K562 (cell line): ENCODE data around the gene UBASH3A. TPM values are rescaled to one million over a fixed set of nuclear protein-coding genes. Genes with fewer than 3 reads are reported as not detected.

Source experiments
- ATAC-seq: fragments of 200-7000 bp; cut with Tn5 transposase; 3 replicates; pipeline ENCODE4 v1.9.1; 2020; ENCODE audit warnings: moderate library complexity
- BruUV-seq: library from RNA; stranded (reverse); fragments of 400-500 nt; replicated peaks from 2 replicates; lab custom pipeline; 2021; lab: Mats Ljungman, UMichigan
- CTCF ChIA-PET: fragments of 300-600 bp; formaldehyde crosslinking; extraction: SDS; loops from one replicate; lab custom pipeline; 2021; ENCODE audit warnings: low intra/inter-chr PET ratio; lab: Yijun Ruan, JAX
- POLR2A ChIA-PET: fragments of 300-600, 350-650 bp; sonication (Branson Sonifier 250); formaldehyde crosslinking; extraction: SDS; loops from one replicate; lab custom pipeline; 2021; ENCODE audit warnings: antibody characterized with exemption, inconsistent platforms; lab: Yijun Ruan, JAX
- DNase-seq, 4 experiments: peaks; one replicate each; pipeline versions ENCODE4 v3.0.0 to v3.0.0-alpha.2; 2011 to 2018; ENCODE audit warnings: low spot score in 3 of 4, mixed read lengths in 3 of 4; ENCODE audit errors: extremely low read depth in 1 of 4
- FAIRE-seq: peaks from 2 replicates; lab custom pipeline; 2011; peaks lifted over from hg19 to GRCh38; lab: Jason Lieb, UNC
- H2AFZ ChIP-seq: 2 replicates; pipeline ENCODE4 v1.6.0; 2011; ENCODE audit warnings: low read depth, low read length, control low read depth, inconsistent platforms
- H3K27ac ChIP-seq: fragments of 200-600 bp; 3 replicates; pipeline ENCODE4 v1.8.0; 2011; ENCODE audit warnings: low read depth, mild to moderate bottlenecking, control low read depth, inconsistent platforms, low read length, moderate library complexity, mixed read lengths; ENCODE audit errors: extremely low read depth
- H3K27me3 ChIP-seq, 2 experiments: fragments of 300-600 bp in 1 of 2; 2 replicates in 1 of 2; 3 replicates in 1 of 2; pipeline versions ENCODE4 v1.6.0 to v1.8.0; 2011; ENCODE audit warnings: inconsistent platforms in 2 of 2, low read length in 2 of 2, mild to moderate bottlenecking in 1 of 2, mixed read lengths in 1 of 2, moderate library complexity in 1 of 2; ENCODE audit not compliant: control insufficient read depth in 2 of 2, insufficient read depth in 2 of 2
- H3K36me3 ChIP-seq: fragments of 300-600 bp; 3 replicates; pipeline ENCODE4 v1.8.0; 2011; ENCODE audit warnings: mild to moderate bottlenecking, low read length, inconsistent platforms; ENCODE audit not compliant: control insufficient read depth, insufficient read depth
- H3K4me1 ChIP-seq, 2 experiments: fragments of 200-600 bp in 1 of 2; replicated peaks in 1 of 2; 2 replicates in 1 of 2; 3 replicates in 1 of 2; pipeline versions ENCODE4 v1.5.1 to v1.8.0; 2011; ENCODE audit warnings: inconsistent platforms in 2 of 2, low read length in 2 of 2, mild to moderate bottlenecking in 1 of 2, mixed read lengths in 1 of 2, moderate library complexity in 1 of 2; ENCODE audit not compliant: control insufficient read depth in 2 of 2, insufficient read depth in 2 of 2
- H3K4me2 ChIP-seq: 2 replicates; pipeline ENCODE4 v1.6.1; 2011; ENCODE audit warnings: low read length, control low read depth, inconsistent platforms, mixed read lengths; ENCODE audit not compliant: insufficient read depth
- H3K4me3 ChIP-seq: fragments of 200-600 bp; sonication (generic), shearing (Covaris generic); 2 replicates; pipeline ENCODE4 v1.5.1; 2016; ENCODE audit warnings: control low read depth, inconsistent platforms
- H3K79me2 ChIP-seq: fragments of 200-600 bp; 3 replicates; pipeline ENCODE4 v1.8.0; 2011; ENCODE audit warnings: low read length, inconsistent platforms; ENCODE audit not compliant: control insufficient read depth, insufficient read depth
- H3K9ac ChIP-seq, 2 experiments: 2 replicates each; pipeline versions ENCODE4 v1.6.0 to v1.6.1; 2011; ENCODE audit warnings: low read depth in 2 of 2, low read length in 2 of 2, control low read depth in 1 of 2, inconsistent platforms in 1 of 2, mild to moderate bottlenecking in 1 of 2, mixed read lengths in 1 of 2; ENCODE audit not compliant: insufficient read depth in 1 of 2
- H3K9me1 ChIP-seq: one replicate; pipeline ENCODE4 v1.6.0; 2011; ENCODE audit warnings: inconsistent platforms, mild to moderate bottlenecking, low read length, moderate library complexity; ENCODE audit not compliant: control insufficient read depth, insufficient read depth
- H3K9me3 ChIP-seq: replicated peaks from 2 replicates; pipeline ENCODE4 v1.5.1; 2011; ENCODE audit warnings: low read depth, low read length, inconsistent platforms; ENCODE audit not compliant: control insufficient read depth, insufficient read depth
- H4K20me1 ChIP-seq: replicated peaks from 2 replicates; pipeline ENCODE4 v1.6.1; 2011; ENCODE audit warnings: low read length, inconsistent platforms, mixed read lengths; ENCODE audit not compliant: control insufficient read depth, insufficient read depth
- CBFA2T2 ChIP-seq: fragments of 450-650 bp; conservative IDR thresholded peaks from 2 replicates; pipeline ENCODE4 v1.6.1; 2017; ENCODE audit warnings: mild to moderate bottlenecking
- MBD1 ChIP-seq: fragments of 250-450 bp; sonication (Bioruptor Pico); IDR thresholded peaks from 2 replicates; pipeline ENCODE4 v1.8.0; 2022; ENCODE audit warnings: inconsistent platforms
- MCM5 ChIP-seq: fragments of 450-650 bp; IDR thresholded peaks from 2 replicates; pipeline ENCODE4 v1.6.1; 2016; ENCODE audit warnings: low read depth
- MTF1 ChIP-seq: fragments of 250-450 bp; sonication (Bioruptor Pico); IDR thresholded peaks from 2 replicates; pipeline ENCODE4 v1.9.0; 2021; ENCODE audit warnings: moderate library complexity, mild to moderate bottlenecking, inconsistent platforms, borderline replicate concordance
- RFX1 ChIP-seq: fragments of 450-650 bp; IDR thresholded peaks from 2 replicates; pipeline ENCODE4 v1.6.1; 2016; ENCODE audit warnings: mild to moderate bottlenecking, moderate library complexity
- WGBS: fragments of 100-300 bp; shearing (Covaris generic); methylation state at CpG from one replicate; pipeline ENCODE4 v1.1.6; 2016; ENCODE audit warnings: low coverage, mixed read lengths; ENCODE audit not compliant: insufficient coverage; ENCODE audit errors: missing lambda C conversion rate; 5-methylcytosine and 5-hydroxymethylcytosine counted together
- in situ Hi-C: fragments of 300-500 bp; cut with MboI; formaldehyde crosslinking; loops from 4 replicates; pipeline ENCODE4 v1.15.0; 2018; ENCODE audit warnings: inconsistent platforms, mixed read lengths
- intact Hi-C: fragments of 100-400 bp; cut with micrococcal nuclease; formaldehyde crosslinking; loops from 2 replicates; pipeline ENCODE4 v1.14.2; 2022
- polyA plus RNA-seq, 8 experiments: library from polyadenylated mRNA; depleted of rRNA in 4 of 8; stranded (reverse) in 5 of 8; unstranded in 3 of 8; fragments of >200 nt; fragmentation: Nextera tagmentation in 2 of 8; fragmentation: Illumina TruSeq in 1 of 8; extraction: Ambion mirVana in 2 of 8; extraction: Trizol in 1 of 8; gene quantifications; 2 replicates each; pipeline versions ENCODE4 v1.2.1 to v1.2.3, GENCODE V29; 2011 to 2014; ENCODE audit warnings: inconsistent platforms in 1 of 8, missing spikeins in 1 of 8
- total RNA-seq, 7 experiments: library from RNA; depleted of rRNA in 6 of 7; stranded (reverse); fragments of >200 nt in 6 of 7; fragmentation: Illumina TruSeq in 2 of 7; extraction: Trizol in 2 of 7; gene quantifications; 2 replicates each; pipeline versions ENCODE4 v1.2.1 to v1.2.3, GENCODE V29; 2011 to 2021; ENCODE audit warnings: low replicate concordance in 1 of 7

Gene UBASH3A
- total and polyA plus RNA-seq, 9 of the 15 experiments (the other 6 are each of a cell fraction or from before 2014, with no cell fraction given), result 0.23 to 1.8 (median 1.1) TPM

GRCh38 chr21:42425591-42425990, 21.9 kb downstream of the UBASH3A start:
- no TSS peak for BruUV-seq
- no peaks in the 10 kb centered on the region for H3K79me2 ChIP-seq
- in situ Hi-C loops, result no loop called here
- TF ChIP-seq MCM5, result no peak
- no peak for TF ChIP-seq CBFA2T2
- no peak for TF ChIP-seq MTF1 (CRISPR knock-in tag)
- TF ChIP-seq, all 486 proteins: peak for 0
- H3K27me3 ChIP-seq, result peaks cover 3 to 19% of the 10 kb centered on the region in 2 experiments; a peak in 2 of 5 replicates
- 38% methylated on average over 4 of the region's 4 CpGs for WGBS
- intact Hi-C loops, result no loop called here
- H4K20me1 ChIP-seq, result peaks cover 3% of the 10 kb centered on the region
- H2AFZ ChIP-seq, result no peak overlapping the region
- H3K27ac ChIP-seq, result no peak overlapping the region
- DNase-seq (no peak), ATAC-seq (no peak), FAIRE-seq (no peak)
- H3K9me1 ChIP-seq, result no peaks in the 10 kb centered on the region
- H3K9ac ChIP-seq, result no peak overlapping the region
- POLR2A ChIA-PET, result interaction anchor here (1.0 kb wide), 1 partner anchor 23 kb away, joined by 4 read pairs; the partner anchor contains the start of gene UBASH3A
- no peak overlapping the region for H3K4me2 ChIP-seq
- H3K4me1 ChIP-seq, result peaks cover 0 to 7% of the 10 kb centered on the region in 2 experiments; a peak in 1 of 5 replicates
- H3K9me3 ChIP-seq, result no peaks in the 10 kb centered on the region
- CTCF ChIA-PET, result no interaction called here
- H3K4me3 ChIP-seq, result no peak overlapping the region
- no peaks in the 10 kb centered on the region for H3K36me3 ChIP-seq

- FAIRE-seq, result peak; percentile 6
- no peaks in the 10 kb centered on the region for H3K36me3 ChIP-seq
- ATAC-seq, result no peak
- H3K4me3 ChIP-seq, result no peak overlapping the region
- H3K79me2 ChIP-seq, result no peaks in the 10 kb centered on the region
- H3K4me2 ChIP-seq, result no peak overlapping the region
- H3K27me3 ChIP-seq, result peaks cover 3 to 19% of the 10 kb centered on the region in 2 experiments; a peak in 2 of 5 replicates
- no peak for DNase-seq
- CTCF ChIA-PET, result no interaction called here
- BruUV-seq, result no TSS peak
- in situ Hi-C loops (no loop called here), intact Hi-C loops (no loop called here)
- POLR2A ChIA-PET, result interaction anchor here (1.0 kb wide), 1 partner anchor 13 kb away, joined by 6 read pairs; no protein-coding TSS in a partner anchor
- H3K9me3 ChIP-seq, result no peaks in the 10 kb centered on the region
- H4K20me1 ChIP-seq, result peaks cover 3% of the 10 kb centered on the region
- H3K9ac ChIP-seq, result no peak overlapping the region
- no peaks in the 10 kb centered on the region for H3K9me1 ChIP-seq
- peaks cover 0 to 15% of the 10 kb centered on the region in 2 experiments; a peak in 2 of 5 replicates for H3K4me1 ChIP-seq
- H2AFZ ChIP-seq, result no peak overlapping the region
- no peak overlapping the region for H3K27ac ChIP-seq
- WGBS, result 17% methylated on average over 7 of the region's 7 CpGs
- TF ChIP-seq RFX1 (peak; percentile 59), MBD1 (CRISPR knock-in tag) (no peak)
- TF ChIP-seq, all 486 proteins: peak for 1
These were observed 22.7 kb downstream of the UBASH3A start for GRCh38 chr21:42426424-42426823.
